DOHH2 (cell line): ENCODE data around the gene SPATA31E1.

Source experiments
- EZH2phosphoT487 ChIP-seq: fragments of 200-600 bp; sonication (generic); IDR thresholded peaks from 2 replicates; pipeline ENCODE4 v1.6.1; 2017; ENCODE audit warnings: borderline replicate concordance, mild to moderate bottlenecking, antibody characterized with exemption, low read length, moderate library complexity, mixed read lengths
- TF ChIP-seq, protein P1 (sequence below): fragments of 200-600 bp; sonication (generic); IDR thresholded peaks from one replicate; pipeline ENCODE4 v1.5.1; 2014; ENCODE audit warnings: antibody characterized with exemption, mild to moderate bottlenecking, low read depth, low read length; ENCODE audit not compliant: poor library complexity, severe bottlenecking

DNA sequence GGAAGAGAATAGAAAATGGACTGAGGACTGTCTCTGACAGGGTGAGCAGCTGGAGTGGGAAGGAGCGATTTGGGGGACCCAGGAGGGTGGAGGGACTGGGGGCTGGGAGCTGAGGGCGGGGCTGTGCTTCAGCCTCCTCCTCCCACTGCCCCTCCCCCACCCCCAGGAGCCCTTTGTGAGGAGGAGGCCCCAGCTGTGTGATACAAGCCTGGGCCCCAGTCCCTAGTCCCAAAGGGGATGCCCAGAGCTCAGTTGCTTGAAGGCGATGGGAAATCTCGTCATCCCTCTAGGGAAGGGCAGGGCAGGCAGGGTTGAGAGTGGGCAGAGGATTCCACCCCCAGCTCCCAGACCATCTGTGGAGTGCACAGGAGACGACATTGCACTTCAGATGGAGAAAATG is at the start of gene SPATA31E1:
- TF ChIP-seq, protein P1, sequence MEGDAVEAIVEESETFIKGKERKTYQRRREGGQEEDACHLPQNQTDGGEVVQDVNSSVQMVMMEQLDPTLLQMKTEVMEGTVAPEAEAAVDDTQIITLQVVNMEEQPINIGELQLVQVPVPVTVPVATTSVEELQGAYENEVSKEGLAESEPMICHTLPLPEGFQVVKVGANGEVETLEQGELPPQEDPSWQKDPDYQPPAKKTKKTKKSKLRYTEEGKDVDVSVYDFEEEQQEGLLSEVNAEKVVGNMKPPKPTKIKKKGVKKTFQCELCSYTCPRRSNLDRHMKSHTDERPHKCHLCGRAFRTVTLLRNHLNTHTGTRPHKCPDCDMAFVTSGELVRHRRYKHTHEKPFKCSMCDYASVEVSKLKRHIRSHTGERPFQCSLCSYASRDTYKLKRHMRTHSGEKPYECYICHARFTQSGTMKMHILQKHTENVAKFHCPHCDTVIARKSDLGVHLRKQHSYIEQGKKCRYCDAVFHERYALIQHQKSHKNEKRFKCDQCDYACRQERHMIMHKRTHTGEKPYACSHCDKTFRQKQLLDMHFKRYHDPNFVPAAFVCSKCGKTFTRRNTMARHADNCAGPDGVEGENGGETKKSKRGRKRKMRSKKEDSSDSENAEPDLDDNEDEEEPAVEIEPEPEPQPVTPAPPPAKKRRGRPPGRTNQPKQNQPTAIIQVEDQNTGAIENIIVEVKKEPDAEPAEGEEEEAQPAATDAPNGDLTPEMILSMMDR: no peak
- no peak for TF ChIP-seq EZH2phosphoT487
